ENCODE measurements around the gene MICAL3.
"Not testable (repeated sequence)": the region's sequence is repeated elsewhere in the genome, so short reads cannot be mapped to it uniquely, and the experiment has no call there.

MICAL3 gene

GRCh38 chr22:17950651-17951214 is 73.6 kb downstream of the MICAL3 start:
- no peak for DNase-seq

- DNase-seq = no peak
Observed at GRCh38 chr22:17949642-17950473, 74.5 kb downstream of the MICAL3 start.

DNA sequence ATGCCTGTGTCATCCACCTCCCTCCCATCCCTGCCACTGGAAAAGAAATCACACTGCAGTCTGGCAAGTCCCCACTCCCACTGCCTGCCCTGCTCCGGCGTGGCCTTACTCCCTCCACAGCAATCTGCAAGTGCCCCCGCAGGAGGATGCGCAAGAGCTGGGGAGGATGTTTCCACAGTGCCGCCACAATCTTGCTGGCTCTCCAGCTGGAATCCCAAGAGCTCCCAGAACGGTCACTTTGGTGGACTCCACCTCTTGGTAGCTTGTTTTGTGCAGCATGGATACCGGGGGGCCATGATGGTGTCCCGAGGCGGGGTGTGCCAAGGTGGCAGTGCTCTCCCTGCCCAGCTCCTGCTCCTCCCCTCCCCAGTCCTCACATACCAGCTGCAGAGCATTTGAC is 76.3 kb downstream of the MICAL3 start:
- no peak for DNase-seq

DNA sequence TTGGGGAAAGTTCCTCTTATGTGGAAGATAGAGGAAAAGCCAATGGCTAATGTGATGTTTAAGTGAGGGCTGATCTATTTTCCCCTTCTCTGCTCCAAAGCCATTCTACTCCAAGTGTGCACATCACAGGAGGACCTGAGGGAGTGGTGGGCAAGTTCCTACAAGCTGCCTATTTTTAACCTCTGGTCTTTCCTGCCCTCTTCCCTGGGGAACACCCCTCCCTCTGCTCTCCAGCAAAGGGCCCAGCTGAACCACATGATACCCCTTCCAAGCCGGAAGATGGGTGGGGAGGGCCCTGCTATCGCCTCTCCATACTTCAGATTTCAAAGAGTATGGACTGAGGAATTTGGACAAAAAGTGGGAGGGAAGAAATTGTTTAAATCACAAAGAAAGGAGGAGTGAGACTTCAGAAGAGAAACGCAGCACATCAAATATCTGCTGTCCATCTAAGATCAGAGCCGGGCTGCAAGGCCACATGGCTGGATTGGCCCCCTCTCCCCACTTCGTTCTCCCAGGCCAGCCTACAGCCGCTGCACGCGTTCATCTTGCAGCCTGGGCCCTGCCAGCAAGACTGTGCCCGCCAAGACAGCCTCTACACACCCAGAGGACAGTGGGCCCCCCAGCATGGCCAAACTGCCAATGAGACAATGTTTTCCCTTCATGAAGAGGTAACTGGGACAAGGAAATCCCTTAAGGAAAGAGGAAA is 77.5 kb downstream of the MICAL3 start:
- peak; percentile 81 for DNase-seq

DNA sequence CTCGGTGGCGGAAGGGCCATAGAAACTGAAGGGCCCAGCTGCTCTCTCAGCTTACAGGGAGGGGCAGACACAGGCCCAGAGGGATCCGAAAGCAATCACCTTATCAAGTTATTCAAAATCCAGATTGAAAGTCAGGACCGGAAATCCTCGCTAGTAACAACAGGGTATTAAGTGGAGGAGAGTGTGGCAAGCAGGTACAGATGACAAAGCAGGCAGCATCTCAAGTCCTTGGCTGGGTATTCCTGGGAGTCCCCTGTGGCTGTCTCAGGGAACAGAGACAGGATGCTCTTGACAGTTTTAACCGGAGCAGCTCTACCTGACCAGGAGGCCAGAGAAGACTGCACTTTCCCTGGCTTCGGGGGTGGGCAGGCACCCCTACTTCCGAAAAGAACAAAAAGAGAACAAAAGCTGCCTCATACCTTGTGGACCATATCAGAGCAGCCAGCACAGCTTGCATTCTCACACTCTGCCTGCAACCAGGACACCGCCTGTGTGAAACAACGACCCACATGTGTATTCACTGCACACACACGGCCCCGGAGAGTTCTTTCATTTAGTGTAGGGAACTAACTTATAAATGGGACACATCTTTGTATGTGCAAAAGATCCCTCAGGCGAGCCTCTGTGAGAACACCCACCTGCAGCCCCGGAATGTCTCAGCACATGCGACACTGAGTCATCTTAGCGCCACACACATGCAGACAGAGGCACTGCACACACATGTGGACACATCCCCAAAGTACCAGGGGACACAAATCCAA is 78.3 kb downstream of the MICAL3 start:
- peak; percentile 61 for DNase-seq

DNA sequence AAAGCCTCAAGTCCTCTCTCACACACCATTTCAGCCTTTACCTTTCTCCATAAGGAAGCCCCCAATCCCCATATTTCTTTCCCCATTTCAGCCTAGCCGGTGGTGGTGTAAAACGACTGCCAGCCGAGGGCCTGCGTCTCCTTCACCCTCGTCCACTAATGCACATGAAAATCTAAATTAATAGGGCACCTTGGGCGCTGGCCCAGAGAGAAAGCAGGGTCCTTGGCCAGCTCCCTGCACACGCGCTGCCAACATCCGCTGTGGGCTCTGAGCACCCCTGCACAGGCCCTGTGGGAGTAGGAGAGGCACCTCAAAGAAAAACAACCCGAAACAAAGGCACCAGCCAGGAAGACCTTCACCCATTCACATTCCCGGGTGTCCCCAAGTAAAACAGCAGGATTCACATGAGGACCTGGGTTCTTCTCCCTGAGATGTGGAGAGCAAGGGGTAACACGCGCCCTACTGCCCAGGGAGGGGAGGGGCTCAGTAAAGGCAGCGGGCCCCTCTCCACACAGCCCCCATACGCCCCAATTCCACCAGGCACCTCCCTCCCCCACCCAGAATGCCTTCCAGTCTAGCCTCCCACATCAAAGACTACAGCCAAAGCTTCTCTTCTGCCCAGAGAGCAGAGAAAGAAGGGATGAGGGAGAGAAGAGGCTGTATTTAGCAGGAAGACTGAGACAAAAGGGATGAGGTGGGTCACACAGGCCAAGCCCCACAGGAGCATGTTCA is 79.0 kb downstream of the MICAL3 start:
- no peak for DNase-seq

DNA sequence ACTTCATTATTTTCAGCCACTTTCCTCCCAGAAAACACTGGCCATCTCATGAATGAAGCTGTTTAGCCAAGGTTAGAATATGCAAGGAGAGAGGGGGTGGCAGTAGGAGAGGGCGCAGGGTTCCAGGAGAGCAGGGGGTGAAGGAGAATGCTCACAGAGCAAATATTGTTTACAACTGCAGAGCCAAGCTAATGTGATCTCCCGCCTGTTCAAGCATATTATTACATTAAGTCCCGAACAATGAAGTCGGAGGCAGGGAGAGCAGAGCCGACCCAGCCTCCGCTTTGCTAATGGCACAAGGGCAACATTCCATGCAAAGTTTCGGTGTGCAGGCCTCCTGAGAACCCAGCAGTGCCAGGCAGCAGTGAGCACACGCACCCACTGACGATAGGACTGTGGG is 80.1 kb downstream of the MICAL3 start:
- DNase-seq = no peak

DNA sequence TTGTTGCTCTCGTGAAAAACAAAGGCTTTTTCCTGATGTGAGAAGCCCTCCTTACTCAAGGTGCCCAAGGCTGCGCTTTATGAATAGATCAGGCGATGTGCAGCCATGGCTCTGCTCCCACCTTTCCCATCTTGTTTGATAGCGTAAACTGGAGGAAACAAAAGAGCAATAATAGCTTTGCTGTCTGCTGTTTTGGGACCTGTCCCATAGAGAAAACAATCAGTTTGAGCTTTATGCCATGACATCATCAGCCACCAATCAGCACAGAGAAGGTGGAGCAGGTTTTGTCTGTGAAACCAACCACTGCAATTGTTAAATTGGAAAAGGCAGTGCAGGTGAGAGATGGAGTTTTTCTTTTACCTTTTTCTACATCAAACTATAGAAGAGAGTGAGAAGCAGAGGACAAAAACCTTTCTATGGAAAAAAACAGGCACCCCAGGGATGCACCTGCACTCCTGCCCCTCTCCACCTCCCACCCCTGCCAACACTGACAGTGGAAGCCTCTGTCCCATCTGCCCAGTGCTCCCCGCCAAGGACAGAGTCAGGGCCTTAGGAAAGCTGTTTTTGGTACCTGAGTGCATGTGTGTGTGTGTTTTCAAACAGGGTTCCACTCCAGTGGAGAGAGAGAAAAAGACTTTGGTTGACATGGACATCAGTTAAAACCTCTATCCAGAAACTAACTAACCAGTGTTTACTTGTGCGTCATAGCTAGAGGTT is 80.7 kb downstream of the MICAL3 start:
- DNase-seq = no peak

DNA sequence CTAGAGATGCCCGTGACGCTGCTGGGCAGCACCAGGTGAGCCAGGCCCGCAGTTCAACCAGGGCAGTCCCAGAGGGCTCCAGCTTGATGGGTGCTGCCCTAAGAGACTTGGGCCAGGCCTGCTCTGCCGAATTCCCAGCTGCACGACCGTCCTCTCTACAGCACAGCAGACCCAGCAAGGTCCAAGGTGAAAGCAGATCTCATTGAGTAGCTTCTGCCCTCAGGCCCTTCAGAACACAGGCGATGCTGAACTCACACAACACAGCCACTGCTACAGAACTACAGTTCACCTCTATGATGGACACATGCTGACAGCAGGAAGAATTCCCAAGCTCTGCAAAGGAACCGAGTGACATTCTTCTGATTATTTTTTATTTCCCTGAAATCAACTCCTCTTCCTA is 81.6 kb downstream of the MICAL3 start:
- DNase-seq = no peak

DNA sequence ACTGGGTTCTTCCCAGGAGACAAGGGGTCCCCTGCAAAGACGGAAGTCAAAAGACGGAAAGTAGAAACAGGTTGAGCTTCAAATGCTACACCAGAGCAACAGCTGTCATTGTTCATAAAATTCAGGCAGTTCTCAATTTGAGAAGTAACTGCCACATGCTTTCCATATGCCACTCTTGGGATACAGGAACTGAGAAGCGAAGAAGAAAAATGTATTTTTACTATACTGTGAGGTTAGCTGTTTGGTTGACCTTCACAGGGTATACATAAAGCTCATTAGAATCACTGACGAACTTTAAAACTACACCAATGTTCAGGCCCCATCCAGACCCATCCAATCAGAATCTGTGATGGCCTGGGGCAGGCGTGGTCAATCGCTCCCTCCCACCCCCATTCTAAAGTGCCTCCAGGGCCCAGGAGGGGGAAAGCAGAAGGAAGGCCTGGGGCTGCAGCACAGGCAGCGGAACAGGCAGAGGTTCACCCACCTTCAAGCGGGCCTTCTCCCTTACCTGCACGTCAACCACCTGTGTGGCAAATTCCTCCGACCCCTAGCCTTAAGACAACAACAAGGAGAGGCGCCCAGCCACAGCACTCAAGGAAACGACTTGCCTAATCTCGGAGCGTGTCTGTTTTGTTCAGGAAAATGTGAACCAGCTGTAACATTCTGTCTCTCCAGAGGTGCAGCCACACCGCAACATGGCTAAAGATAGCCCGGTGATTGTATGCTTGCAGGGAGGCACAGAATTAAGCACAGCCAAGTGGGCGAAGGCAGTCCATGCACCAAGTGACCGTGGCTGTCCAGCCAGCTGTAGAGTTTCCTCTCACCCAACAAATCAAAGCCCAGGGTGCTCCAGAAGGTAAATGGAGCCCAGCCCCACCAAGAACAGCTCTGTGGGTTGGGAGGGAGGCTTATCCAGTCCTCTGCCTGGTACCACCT is 82.6 kb downstream of the MICAL3 start:
- peak; percentile 61 for DNase-seq

DNA sequence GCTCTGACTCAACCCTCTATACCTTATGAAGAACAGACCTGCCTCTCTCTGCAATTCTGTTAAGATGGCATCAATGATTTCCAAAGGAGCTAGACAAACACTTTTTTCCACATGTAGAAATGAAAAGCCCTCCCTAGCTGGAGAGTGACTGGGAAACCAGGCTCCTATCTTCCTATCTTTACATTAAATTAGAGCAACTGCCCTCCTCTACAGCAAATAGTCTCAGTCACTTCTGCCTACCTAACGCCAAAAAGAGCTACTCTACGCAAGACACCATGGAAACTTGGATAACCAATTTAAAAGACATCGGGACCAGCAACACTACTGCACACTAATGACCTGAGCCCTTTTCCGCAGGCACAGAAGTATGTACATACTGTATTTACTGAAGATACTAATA is 84.8 kb downstream of the MICAL3 start:
- DNase-seq = no peak

GRCh38 chr22:17939011-17939410 is 85.3 kb downstream of the MICAL3 start:
- no peak for DNase-seq

- DNase-seq = no peak
Observed at GRCh38 chr22:17938484-17938924, 85.9 kb downstream of the MICAL3 start.

DNA sequence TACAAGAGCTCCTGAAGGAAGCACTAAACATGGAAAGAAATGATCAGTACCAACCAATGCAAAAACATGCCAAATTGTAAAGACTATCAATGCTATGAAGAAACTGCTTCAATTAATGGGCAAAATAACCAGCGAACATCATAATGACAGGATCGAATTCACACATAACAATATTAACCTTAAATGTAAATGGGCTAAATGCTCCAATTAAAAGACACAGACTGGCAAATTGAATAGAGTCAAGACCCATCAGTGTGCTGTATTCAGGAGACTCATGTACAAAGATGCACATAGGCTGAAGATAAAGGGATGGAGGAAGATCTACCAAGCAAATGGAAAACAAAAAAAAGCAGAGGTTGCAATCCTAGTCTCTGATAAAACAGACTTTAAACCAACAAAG is 91.9 kb downstream of the MICAL3 start:
- not testable (repeated sequence) for DNase-seq

- no peak for DNase-seq
Observed at GRCh38 chr22:17931400-17931825, 92.9 kb downstream of the MICAL3 start.

DNA sequence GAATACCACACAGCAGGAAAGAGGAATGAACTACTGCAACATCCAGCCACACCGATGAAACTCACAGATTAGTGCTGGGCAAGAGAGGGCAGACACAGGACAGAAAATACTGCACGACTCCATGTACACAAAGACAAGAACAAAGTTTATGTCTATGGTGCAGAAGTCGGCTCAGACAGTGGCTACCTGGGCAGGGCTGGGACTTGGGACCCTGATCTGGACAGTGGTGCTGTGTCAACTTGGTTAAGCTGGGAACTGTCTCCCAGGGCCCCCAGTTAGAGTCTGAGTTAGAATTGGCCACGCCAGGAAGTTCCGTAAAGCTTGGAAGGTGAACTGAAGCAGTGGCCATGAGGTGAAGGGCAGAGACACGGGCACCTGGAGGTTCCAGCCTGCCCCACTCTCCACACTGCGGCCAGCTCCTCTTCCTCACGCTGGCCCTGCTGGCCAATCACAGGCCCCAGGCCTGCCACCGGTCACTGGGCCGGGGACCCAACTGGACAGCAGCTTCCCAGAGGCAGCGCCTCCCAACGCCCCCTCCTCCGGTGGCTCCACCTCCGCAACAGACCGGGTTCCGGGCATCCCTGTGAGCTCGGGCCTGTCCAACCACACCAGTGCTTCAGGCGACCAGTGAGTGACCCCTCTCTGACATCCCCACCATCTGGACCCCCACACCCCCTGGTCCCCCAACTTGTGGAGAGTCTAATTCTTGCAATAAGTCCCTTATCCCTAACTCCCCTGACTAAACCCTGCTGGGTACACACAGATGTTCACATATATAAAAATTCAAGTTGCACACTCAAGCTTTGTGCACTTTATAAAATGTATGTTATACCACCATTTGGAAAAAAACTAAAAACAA is 93.7 kb downstream of the MICAL3 start:
- DNase-seq = no peak

- no peak for DNase-seq
Observed at GRCh38 chr22:17929909-17930308, 94.5 kb downstream of the MICAL3 start.

GRCh38 chr22:17928391-17928790 is 96.0 kb downstream of the MICAL3 start:
- DNase-seq = no peak

DNA sequence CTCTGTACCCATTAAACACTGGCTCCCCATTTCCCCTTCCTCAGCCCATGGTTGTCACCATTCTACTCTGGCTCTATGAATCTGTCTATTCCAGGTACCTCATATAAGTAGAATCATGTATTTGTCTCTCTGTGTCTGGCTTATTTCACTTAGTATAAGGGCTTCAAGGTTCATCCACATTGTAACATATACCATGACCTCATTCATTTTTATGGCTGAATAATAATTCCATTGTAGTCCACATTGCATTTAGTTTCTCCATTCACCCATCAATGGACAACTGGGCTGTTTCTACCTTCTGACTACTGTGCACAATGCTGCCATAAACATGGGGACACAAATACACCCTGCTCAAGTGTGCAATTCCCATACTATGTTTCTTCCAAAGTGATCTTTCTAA is 97.3 kb downstream of the MICAL3 start:
- no peak for DNase-seq

GRCh38 chr22:17926516-17926915 is 97.8 kb downstream of the MICAL3 start:
- DNase-seq = no peak
